Measurements from ENCODE around the gene NMS. TPM values are rescaled to one million over a fixed set of nuclear protein-coding genes. Genes with fewer than 3 reads are reported as not detected.
A peak's percentile ranks its signal among the peaks of the same experiment; 100 is the strongest.

The NMS gene, protein sequence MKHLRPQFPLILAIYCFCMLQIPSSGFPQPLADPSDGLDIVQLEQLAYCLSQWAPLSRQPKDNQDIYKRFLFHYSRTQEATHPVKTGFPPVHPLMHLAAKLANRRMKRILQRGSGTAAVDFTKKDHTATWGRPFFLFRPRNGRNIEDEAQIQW
- not detected for polyA plus RNA-seq (2012; ENCODE audit: insufficient read depth, insufficient read length, low read depth)

DNA sequence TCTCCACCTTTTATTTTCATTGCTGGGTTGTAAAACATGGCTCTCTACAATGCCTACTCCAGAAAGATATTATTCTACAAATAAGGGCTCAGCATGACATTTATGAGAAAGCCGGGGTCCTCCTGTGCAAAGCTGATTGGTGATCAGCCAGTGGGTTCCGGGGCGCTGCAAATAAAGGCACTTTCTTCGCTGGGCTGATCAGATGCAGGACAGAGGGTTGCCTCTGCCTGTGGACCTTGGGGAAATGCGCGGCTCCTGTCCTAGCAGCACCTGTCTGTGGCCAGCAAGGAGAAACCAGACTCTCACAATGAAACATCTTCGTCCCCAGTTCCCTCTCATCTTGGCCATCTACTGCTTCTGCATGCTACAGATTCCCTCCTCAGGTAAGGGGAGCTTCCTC is at the start of gene NMS:
Gene NMS (plus strand): TSS at position 301 of the 400 bp plus-strand sequence. CDS start 7 bp downstream, at position 308.
- no peaks in the 10 kb centered on the region for H3K27me3 ChIP-seq
- no peaks in the 10 kb centered on the region for H3K36me3 ChIP-seq
- no peaks in the 10 kb centered on the region for H3K4me1 ChIP-seq
- no peak for DNase-seq
- TF ChIP-seq, protein P1, sequence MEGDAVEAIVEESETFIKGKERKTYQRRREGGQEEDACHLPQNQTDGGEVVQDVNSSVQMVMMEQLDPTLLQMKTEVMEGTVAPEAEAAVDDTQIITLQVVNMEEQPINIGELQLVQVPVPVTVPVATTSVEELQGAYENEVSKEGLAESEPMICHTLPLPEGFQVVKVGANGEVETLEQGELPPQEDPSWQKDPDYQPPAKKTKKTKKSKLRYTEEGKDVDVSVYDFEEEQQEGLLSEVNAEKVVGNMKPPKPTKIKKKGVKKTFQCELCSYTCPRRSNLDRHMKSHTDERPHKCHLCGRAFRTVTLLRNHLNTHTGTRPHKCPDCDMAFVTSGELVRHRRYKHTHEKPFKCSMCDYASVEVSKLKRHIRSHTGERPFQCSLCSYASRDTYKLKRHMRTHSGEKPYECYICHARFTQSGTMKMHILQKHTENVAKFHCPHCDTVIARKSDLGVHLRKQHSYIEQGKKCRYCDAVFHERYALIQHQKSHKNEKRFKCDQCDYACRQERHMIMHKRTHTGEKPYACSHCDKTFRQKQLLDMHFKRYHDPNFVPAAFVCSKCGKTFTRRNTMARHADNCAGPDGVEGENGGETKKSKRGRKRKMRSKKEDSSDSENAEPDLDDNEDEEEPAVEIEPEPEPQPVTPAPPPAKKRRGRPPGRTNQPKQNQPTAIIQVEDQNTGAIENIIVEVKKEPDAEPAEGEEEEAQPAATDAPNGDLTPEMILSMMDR (IDR thresholded peaks at IDR 0.05; ENCODE audit: low read depth, low read length), result no peak
- H3K9me3 ChIP-seq, result no peaks in the 10 kb centered on the region
- no peak within 1 kb of the TSS for H3K4me3 ChIP-seq (ENCODE audit: low read depth, low read length)

DNA sequence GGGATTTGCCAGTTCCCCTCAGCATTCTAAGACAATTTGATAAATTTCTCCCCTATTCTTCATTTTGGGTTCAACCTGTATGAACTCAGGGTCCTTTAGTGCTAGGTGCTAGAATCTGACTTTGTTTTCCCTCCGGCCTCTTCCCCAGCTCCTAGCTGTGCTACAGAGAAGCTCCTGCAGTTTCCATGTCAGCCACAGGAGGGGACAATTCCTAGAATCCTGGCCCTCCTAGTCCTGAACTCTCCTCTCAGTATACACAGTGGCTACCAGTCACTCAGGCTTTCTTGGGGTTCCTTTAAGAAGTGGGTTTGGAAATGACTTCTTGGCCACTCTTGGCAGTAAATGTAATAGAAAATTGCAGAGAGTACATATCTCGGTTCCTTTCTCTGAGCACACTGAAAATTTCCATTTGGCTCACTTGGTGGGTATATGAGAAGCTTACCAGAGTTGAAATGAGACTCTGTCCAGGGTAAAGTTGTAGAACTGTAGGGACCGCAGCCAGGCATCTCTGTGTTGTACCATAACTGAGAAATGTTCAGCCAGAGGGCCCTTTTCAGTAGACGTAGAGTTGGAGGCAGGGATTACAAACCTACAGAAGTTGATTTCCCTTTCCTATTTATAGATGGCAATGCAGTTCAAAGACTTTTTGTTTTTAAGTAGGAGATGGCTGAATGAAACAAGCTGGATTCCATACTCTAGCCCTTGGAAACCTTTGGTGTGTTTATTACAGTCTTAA is 47.8 kb upstream of the NMS start:
- H3K36me3 ChIP-seq, result no peaks in the 10 kb centered on the region
- no peaks in the 10 kb centered on the region for H3K4me1 ChIP-seq
- H3K9me3 ChIP-seq, result no peaks in the 10 kb centered on the region
- DNase-seq, result peak; percentile 26
- H3K4me3 ChIP-seq (ENCODE audit: low read depth, low read length), result no peak overlapping the region
- no peaks in the 10 kb centered on the region for H3K27me3 ChIP-seq
- TF ChIP-seq, protein P1 (IDR thresholded peaks at IDR 0.05; ENCODE audit: low read depth, low read length), result peak; percentile 57

DNA sequence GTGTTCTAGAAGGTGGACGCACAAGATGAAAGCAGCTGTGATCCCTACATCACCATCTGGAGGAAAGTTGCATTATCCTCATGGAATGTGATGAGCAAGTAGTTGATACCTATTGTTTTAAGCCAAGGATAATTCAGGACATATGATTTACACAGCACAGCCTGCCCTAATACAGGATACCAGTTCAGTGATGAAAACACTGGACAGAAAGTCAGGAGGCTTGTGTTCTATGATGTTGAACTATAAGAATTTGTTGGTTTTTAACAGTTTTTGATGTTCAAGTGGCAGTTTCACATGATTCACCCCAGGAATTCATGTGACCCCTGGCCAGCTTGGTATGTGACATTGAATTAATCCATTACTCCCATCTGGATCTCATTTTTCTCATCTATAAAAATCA is 46.7 kb upstream of the NMS start:
- TF ChIP-seq, protein P1 (IDR thresholded peaks at IDR 0.05; ENCODE audit: low read depth, low read length), result no peak
- no peaks in the 10 kb centered on the region for H3K4me1 ChIP-seq
- no peaks in the 10 kb centered on the region for H3K36me3 ChIP-seq
- DNase-seq, result no peak
- H3K27me3 ChIP-seq, result no peaks in the 10 kb centered on the region
- no peaks in the 10 kb centered on the region for H3K9me3 ChIP-seq
- no peak overlapping the region for H3K4me3 ChIP-seq (ENCODE audit: low read depth, low read length)

DNA sequence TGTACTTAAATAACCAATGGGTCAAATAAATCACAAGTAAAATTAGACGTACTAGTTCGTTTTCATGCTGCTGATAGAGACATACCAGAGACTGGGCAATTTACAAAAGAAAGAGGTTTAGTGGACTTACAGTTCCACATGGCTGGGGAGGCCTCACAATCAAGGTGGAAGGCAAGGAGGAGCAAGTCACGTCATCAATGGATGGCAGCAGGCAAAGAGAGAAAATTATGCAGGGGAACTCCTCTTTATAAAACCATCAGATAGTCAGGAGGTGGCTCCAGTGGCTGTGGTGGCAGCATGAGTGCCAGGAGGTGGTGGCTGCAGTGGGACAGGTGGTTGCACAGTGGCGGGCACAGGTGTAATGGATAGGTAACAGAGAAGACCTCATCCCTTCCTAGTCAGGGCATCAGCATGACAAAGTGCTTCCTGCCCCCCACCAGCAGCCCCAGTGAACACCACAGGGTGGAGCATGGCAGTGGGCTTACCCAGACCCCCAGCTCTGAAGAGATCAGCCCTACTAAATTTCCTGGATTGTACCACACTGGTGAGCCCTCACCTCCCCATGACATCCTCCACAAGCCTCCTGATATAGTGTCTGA is 45.9 kb upstream of the NMS start:
- Histone ChIP-seq H3K27me3 (no peaks in the 10 kb centered on the region), H3K36me3 (no peaks in the 10 kb centered on the region), H3K4me1 (no peaks in the 10 kb centered on the region), H3K9me3 (no peaks in the 10 kb centered on the region), H3K4me3 (ENCODE audit: low read depth, low read length) (no peak overlapping the region)
- TF ChIP-seq, protein P1 (IDR thresholded peaks at IDR 0.05; ENCODE audit: low read depth, low read length), result no peak
- DNase-seq, result no peak

DNA sequence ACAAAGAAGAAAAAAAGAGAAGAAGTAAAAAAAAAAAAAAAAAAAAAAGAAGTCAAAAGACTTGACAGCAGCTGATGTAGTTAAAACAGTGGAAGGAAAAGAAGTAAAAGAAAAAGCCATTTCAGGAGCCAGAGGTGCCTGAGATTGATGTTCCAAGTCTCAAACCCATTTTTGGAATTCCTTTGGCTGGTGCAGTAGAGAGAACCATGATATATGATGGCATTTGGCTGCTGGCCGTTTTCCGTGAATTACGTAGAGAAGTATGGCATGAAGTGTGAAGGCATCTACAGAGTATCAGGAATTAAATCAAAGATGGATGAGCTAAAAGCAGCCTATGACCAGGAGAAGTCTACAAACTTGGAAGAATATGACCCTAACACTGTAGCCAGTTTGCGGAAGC is 45.2 kb upstream of the NMS start:
- Histone ChIP-seq H3K36me3 (no peaks in the 10 kb centered on the region), H3K4me1 (no peaks in the 10 kb centered on the region), H3K9me3 (no peaks in the 10 kb centered on the region), H3K4me3 (ENCODE audit: low read depth, low read length) (no peak overlapping the region), H3K27me3 (no peaks in the 10 kb centered on the region)
- TF ChIP-seq, protein P1 (IDR thresholded peaks at IDR 0.05; ENCODE audit: low read depth, low read length), result no peak
- DNase-seq, result no peak

All from BE2C (cell line).